ENCODE measurements around the gene GNA14. TPM values are rescaled to one million over a fixed set of nuclear protein-coding genes. Genes with fewer than 3 reads are reported as not detected.

Gene GNA14
- total RNA-seq, 1 donor from 2014 or later, result 0.22 TPM

DNA sequence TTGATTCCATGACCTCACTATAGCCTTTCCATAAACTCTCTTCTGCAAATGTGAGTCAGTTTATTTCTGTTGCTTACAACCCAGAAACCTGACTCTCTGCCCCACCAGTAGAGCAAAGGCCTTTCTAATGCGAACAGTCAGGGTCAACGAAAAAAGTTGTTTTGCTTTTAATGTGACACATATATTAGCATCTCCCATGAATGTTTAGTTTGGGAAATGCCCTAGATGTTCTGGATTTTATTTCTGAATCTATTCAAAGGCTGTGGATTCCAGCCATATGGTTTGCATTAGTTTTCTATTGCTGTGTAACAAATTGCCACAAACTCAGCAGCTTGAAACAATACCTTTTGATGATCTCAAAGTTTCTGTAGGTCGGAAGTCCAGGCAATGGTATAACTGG, 193.5 kb downstream of the GNA14 start:
- Mint-ChIP-seq H3K36me3 (ENCODE audit: low read depth) (no peaks in the 10 kb centered on the region), H3K4me3 (ENCODE audit: unreplicated experiment) (no peak overlapping the region), H3K27ac (ENCODE audit: unreplicated experiment) (no peak overlapping the region), H3K4me1 (ENCODE audit: low read depth) (peaks cover 35% of the 10 kb centered on the region), H3K9me3 (ENCODE audit: low read depth) (peaks cover 6% of the 10 kb centered on the region), H3K27me3 (ENCODE audit: low read depth) (no peaks in the 10 kb centered on the region)
- DNase-seq (ENCODE audit: low spot score), result no peak
- TF ChIP-seq, protein P1, sequence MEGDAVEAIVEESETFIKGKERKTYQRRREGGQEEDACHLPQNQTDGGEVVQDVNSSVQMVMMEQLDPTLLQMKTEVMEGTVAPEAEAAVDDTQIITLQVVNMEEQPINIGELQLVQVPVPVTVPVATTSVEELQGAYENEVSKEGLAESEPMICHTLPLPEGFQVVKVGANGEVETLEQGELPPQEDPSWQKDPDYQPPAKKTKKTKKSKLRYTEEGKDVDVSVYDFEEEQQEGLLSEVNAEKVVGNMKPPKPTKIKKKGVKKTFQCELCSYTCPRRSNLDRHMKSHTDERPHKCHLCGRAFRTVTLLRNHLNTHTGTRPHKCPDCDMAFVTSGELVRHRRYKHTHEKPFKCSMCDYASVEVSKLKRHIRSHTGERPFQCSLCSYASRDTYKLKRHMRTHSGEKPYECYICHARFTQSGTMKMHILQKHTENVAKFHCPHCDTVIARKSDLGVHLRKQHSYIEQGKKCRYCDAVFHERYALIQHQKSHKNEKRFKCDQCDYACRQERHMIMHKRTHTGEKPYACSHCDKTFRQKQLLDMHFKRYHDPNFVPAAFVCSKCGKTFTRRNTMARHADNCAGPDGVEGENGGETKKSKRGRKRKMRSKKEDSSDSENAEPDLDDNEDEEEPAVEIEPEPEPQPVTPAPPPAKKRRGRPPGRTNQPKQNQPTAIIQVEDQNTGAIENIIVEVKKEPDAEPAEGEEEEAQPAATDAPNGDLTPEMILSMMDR (IDR thresholded peaks at IDR 0.05), result no peak

DNA sequence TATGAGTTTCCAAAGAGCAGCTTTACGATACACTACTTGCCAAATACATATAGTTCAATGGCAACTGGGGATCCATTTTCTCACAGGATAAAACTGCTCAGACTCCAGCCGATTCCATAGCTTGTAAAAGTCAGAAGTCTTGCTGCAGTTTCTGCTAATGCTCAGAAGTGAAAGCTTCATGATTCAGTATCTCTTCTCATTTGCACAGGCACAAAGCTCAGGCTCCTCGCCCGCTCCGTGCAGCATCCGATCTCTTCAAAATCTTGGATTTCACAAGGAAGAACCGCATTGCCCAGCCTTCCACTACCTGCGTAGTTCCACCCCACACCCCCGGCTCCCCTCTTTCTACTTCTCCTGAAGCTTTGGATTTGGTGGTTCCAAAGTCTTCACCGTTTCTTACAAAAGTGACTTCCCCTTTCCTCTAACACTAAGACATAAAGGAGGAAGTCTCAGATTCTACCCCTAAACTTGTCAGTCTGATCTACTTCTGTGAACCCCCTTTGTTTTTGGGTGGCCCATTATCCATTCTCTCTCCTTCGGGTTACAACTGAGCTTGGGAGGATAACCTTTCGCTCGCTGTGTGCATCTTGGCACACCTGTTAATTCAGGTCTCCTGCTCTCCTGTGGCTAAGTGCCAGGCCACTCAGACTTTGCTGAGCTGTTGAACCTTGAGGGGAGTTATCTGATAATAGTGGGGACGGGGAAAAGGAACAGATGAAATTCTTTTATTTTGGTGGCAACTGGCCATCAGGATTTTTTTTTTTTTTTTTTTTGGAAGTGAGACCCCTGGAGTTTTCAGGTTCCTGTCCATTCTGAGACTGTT, 194.1 kb downstream of the GNA14 start:
- H3K9me3 Mint-ChIP-seq (ENCODE audit: low read depth), result peaks cover 6% of the 10 kb centered on the region
- no peaks in the 10 kb centered on the region for H3K36me3 Mint-ChIP-seq (ENCODE audit: low read depth)
- TF ChIP-seq, protein P1 (IDR thresholded peaks at IDR 0.05), result no peak
- peaks cover 41% of the 10 kb centered on the region for H3K4me1 Mint-ChIP-seq (ENCODE audit: low read depth)
- DNase-seq (ENCODE audit: low spot score), result no peak
- H3K27ac Mint-ChIP-seq (ENCODE audit: unreplicated experiment), result no peak overlapping the region
- H3K27me3 Mint-ChIP-seq (ENCODE audit: low read depth), result no peaks in the 10 kb centered on the region
- H3K4me3 Mint-ChIP-seq (ENCODE audit: unreplicated experiment), result no peak overlapping the region

DNA sequence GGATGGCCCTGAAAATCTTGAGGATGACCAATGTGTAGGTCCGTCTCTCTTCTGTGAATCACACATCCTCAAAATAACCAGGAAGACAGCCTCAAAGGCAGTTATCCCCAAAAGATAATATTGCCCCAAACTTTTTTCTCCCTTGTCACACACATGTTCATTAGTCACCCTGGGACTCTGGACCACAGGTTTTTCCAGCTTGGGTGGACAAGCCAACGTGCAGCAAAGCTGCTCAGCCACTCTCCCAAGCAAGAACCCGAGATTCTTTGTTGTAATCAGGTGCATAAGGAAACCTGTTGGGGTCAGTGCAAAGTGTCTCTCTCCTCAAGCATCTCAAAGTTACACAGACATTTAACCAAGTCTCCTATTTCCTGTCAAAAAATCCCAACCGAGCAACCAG, 196.6 kb downstream of the GNA14 start:
- no peak for DNase-seq (ENCODE audit: low spot score)
- Mint-ChIP-seq H3K4me1 (ENCODE audit: low read depth) (peaks cover 28% of the 10 kb centered on the region), H3K27me3 (ENCODE audit: low read depth) (no peaks in the 10 kb centered on the region), H3K9me3 (ENCODE audit: low read depth) (peaks cover 6% of the 10 kb centered on the region), H3K36me3 (ENCODE audit: low read depth) (no peaks in the 10 kb centered on the region), H3K27ac (ENCODE audit: unreplicated experiment) (peak overlapping the region; percentile 39), H3K4me3 (ENCODE audit: unreplicated experiment) (no peak overlapping the region)
- TF ChIP-seq, protein P1 (IDR thresholded peaks at IDR 0.05), result no peak

DNA sequence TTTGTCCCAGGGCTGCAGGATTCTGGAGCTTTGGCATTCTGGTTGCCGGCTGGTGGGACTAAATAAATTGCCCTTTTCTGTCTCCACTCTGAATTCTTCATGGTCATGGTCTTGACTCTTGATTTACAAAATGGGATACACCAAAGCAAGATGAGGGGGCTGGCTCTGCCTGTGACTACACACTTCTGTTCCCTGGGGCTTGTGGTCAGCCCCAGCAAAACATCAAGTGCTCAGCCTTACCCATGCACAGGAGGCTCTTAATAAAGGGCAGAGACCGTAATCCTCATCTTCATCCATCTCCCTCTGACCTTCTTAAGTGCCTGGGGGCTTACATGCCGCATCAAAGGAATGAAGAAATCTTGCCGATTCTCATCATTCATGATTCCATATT, 198.0 kb downstream of the GNA14 start:
- Mint-ChIP-seq H3K27ac (ENCODE audit: unreplicated experiment) (peak overlapping the region; percentile 53), H3K36me3 (ENCODE audit: low read depth) (no peaks in the 10 kb centered on the region), H3K4me1 (ENCODE audit: low read depth) (peaks cover 28% of the 10 kb centered on the region), H3K9me3 (ENCODE audit: low read depth) (peaks cover 6% of the 10 kb centered on the region), H3K4me3 (ENCODE audit: unreplicated experiment) (no peak overlapping the region), H3K27me3 (ENCODE audit: low read depth) (no peaks in the 10 kb centered on the region)
- TF ChIP-seq, protein P1 (IDR thresholded peaks at IDR 0.05), result no peak
- no peak for DNase-seq (ENCODE audit: low spot score)

DNA sequence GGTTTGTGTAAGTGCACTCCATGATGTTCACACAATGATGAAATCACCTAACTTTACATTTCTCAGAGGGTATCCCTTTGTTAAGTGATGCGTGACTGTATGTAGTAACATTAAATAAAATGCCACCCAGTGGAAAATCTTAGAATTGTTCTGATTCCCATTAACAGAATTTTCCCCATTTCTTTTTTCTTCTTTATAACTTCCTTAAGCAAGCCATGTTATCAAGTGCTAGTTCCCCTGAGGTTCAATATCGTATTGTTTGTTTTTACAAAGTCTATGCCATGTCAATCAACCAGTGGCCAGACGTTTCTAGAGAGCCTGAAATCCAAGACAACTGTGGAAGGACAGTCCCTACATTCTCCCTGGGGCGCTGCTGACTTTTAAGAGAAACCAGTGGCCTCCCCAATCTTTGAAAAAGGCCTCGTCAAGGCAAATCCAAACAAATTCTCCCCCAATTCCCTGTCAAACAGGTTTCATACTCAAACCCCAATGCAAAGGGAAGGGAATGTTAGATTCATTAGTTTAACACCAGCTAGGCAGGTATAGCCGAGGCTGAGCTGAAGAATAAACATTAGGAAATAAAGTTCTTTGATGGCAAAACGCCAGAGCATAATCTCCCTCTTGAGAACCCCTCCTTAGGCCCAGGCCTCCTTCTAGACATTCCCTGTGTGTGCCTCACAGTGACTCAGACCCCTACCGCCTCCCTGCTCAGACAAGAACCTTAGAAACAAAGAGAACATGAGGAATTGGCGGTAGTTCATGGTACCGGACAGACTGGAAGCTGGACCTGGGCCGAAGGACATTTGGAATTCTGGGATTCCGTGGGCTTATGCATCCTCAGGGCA, 198.7 kb downstream of the GNA14 start:
- DNase-seq (ENCODE audit: low spot score), result no peak
- H3K4me3 Mint-ChIP-seq (ENCODE audit: unreplicated experiment), result no peak overlapping the region
- TF ChIP-seq, protein P1 (IDR thresholded peaks at IDR 0.05), result peak; percentile 76
- H3K27me3 Mint-ChIP-seq (ENCODE audit: low read depth), result peaks cover under 1% of the 10 kb centered on the region
- peaks cover 25% of the 10 kb centered on the region for H3K4me1 Mint-ChIP-seq (ENCODE audit: low read depth)
- no peaks in the 10 kb centered on the region for H3K36me3 Mint-ChIP-seq (ENCODE audit: low read depth)
- peak overlapping the region; percentile 53 for H3K27ac Mint-ChIP-seq (ENCODE audit: unreplicated experiment)
- peaks cover under 1% of the 10 kb centered on the region for H3K9me3 Mint-ChIP-seq (ENCODE audit: low read depth)

All from chondrocyte (in vitro differentiated cells).